HG03432 (cell line): Measurements from ENCODE around the gene TMEM53.

ENCODE experiments used
- ATAC-seq: cut with Tn5 transposase; IDR thresholded peaks from one replicate; pipeline ENCODE4 v1.9.1; 2021; ENCODE audit warnings: mild to moderate bottlenecking, moderate library complexity; ENCODE audit not compliant: unreplicated experiment

TMEM53 gene

GRCh38 chr1:44649788-44650158 is 24.5 kb downstream of the TMEM53 start:
- no peak for ATAC-seq

- ATAC-seq, result no peak
These were observed 25.6 kb downstream of the TMEM53 start for GRCh38 chr1:44648529-44649250.

- ATAC-seq, result no peak
These were observed 26.4 kb downstream of the TMEM53 start for GRCh38 chr1:44647896-44648295.

- ATAC-seq, result no peak
These were observed 27.8 kb downstream of the TMEM53 start for GRCh38 chr1:44646261-44647110.

- no peak for ATAC-seq
These were observed 28.6 kb downstream of the TMEM53 start for GRCh38 chr1:44645476-44646244.

- ATAC-seq, result no peak
These were observed 29.5 kb downstream of the TMEM53 start for GRCh38 chr1:44644806-44645205.

GRCh38 chr1:44643721-44644334 is 30.5 kb downstream of the TMEM53 start:
- no peak for ATAC-seq

GRCh38 chr1:44642925-44643324 is 31.4 kb downstream of the TMEM53 start:
- no peak for ATAC-seq

GRCh38 chr1:44642255-44642654 is 32.0 kb downstream of the TMEM53 start:
- ATAC-seq, result no peak

GRCh38 chr1:44641126-44642102 is 32.9 kb downstream of the TMEM53 start:
- no peak for ATAC-seq

- no peak for ATAC-seq
These were observed 34.0 kb downstream of the TMEM53 start for GRCh38 chr1:44640200-44640853.

- ATAC-seq, result no peak
These were observed 36.4 kb downstream of the TMEM53 start for GRCh38 chr1:44637702-44638411.

GRCh38 chr1:44636688-44637598 is 37.3 kb downstream of the TMEM53 start:
- no peak for ATAC-seq

- no peak for ATAC-seq
These were observed 38.1 kb downstream of the TMEM53 start for GRCh38 chr1:44636083-44636687.

GRCh38 chr1:44635439-44635838 is 38.8 kb downstream of the TMEM53 start:
- no peak for ATAC-seq

- ATAC-seq, result no peak
These were observed 39.6 kb downstream of the TMEM53 start for GRCh38 chr1:44634606-44635189.

GRCh38 chr1:44632598-44632997 is 41.7 kb downstream of the TMEM53 start:
- no peak for ATAC-seq
